Parathyroid adenoma (tissue), 2 donors: ENCODE measurements around the gene ARAP3.
A peak's percentile ranks its signal among the peaks of the same experiment; 100 is the strongest.

Source experiments
- H2AFZ ChIP-seq: fragments of 300-600 bp; sonication (generic); one replicate; pipeline ENCODE4 v1.7.0; 2017; ENCODE audit warnings: antibody characterized with exemption, mild to moderate bottlenecking
- H3K27ac ChIP-seq: fragments of 300-600 bp; sonication (generic); one replicate; pipeline ENCODE4 v1.7.0; 2017
- H3K27me3 ChIP-seq: fragments of 300-600 bp; sonication (generic); one replicate; pipeline ENCODE4 v1.7.0; 2017; ENCODE audit warnings: low read length; ENCODE audit not compliant: control insufficient read depth, insufficient read depth
- H3K36me3 ChIP-seq: fragments of 300-600 bp; sonication (generic); one replicate; pipeline ENCODE4 v1.7.0; 2017; ENCODE audit warnings: low read length; ENCODE audit not compliant: control insufficient read depth, insufficient read depth
- H3K4me1 ChIP-seq: fragments of 300-600 bp; sonication (generic); one replicate; pipeline ENCODE4 v1.7.0; 2017; ENCODE audit warnings: control low read depth
- H3K4me2 ChIP-seq: fragments of 300-600 bp; sonication (generic); one replicate; pipeline ENCODE4 v1.7.0; 2017; ENCODE audit warnings: low read length
- H3K4me3 ChIP-seq: fragments of 300-600 bp; sonication (generic); one replicate; pipeline ENCODE4 v1.7.0; 2017; ENCODE audit warnings: low read depth, low read length
- H3K79me2 ChIP-seq: fragments of 300-600 bp; sonication (generic); one replicate; pipeline ENCODE4 v1.7.0; 2017; ENCODE audit warnings: control low read depth
- H3K9ac ChIP-seq: fragments of 300-600 bp; sonication (generic); one replicate; pipeline ENCODE4 v1.7.0; 2017; ENCODE audit warnings: mild to moderate bottlenecking
- H3K9me3 ChIP-seq: fragments of 300-600 bp; sonication (generic); one replicate; pipeline ENCODE4 v1.7.0; 2017; ENCODE audit warnings: low read length; ENCODE audit not compliant: control insufficient read depth
- TF ChIP-seq, protein P1 (sequence below): fragments of 300-600 bp; sonication (generic); IDR thresholded peaks from one replicate; pipeline ENCODE4 v1.7.0; 2017; ENCODE audit warnings: antibody characterized with exemption, mild to moderate bottlenecking
- donor health status: primary hyperparathyroidism.

The ARAP3 gene

DNA sequence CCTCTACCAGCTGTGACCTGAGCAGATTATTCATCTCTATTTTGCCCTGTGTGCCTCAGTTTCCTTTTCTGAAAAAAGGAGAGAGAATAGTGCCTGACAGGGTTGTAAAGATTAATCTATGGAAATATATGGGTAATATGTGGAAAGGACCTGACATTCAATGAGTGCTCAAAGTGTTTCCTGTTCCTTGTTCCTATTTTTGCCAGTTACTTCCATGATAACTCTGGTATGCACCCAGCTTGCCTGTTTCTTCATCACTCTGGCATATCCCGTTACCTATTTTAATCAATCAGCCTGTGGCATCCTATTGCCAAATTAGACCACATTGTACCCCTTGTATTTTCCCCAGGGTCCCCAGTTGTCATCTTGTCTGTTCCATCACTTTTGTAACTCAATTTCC is 3.6 kb upstream of the ARAP3 start:
- no peaks in the 10 kb centered on the region for H3K79me2 ChIP-seq
- H3K9ac ChIP-seq: no peak overlapping the region
- H3K4me3 ChIP-seq: no peak overlapping the region
- TF ChIP-seq, protein P1, sequence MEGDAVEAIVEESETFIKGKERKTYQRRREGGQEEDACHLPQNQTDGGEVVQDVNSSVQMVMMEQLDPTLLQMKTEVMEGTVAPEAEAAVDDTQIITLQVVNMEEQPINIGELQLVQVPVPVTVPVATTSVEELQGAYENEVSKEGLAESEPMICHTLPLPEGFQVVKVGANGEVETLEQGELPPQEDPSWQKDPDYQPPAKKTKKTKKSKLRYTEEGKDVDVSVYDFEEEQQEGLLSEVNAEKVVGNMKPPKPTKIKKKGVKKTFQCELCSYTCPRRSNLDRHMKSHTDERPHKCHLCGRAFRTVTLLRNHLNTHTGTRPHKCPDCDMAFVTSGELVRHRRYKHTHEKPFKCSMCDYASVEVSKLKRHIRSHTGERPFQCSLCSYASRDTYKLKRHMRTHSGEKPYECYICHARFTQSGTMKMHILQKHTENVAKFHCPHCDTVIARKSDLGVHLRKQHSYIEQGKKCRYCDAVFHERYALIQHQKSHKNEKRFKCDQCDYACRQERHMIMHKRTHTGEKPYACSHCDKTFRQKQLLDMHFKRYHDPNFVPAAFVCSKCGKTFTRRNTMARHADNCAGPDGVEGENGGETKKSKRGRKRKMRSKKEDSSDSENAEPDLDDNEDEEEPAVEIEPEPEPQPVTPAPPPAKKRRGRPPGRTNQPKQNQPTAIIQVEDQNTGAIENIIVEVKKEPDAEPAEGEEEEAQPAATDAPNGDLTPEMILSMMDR: no peak
- H3K4me2 ChIP-seq: no peak overlapping the region
- H3K9me3 ChIP-seq: no peaks in the 10 kb centered on the region
- H3K36me3 ChIP-seq: no peaks in the 10 kb centered on the region
- H3K27ac ChIP-seq: no peak overlapping the region
- H3K4me1 ChIP-seq: peaks cover 15% of the 10 kb centered on the region
- no peak overlapping the region for H2AFZ ChIP-seq
- H3K27me3 ChIP-seq: no peaks in the 10 kb centered on the region

- no peaks in the 10 kb centered on the region for H3K9me3 ChIP-seq
- H3K4me1 ChIP-seq: peaks cover 15% of the 10 kb centered on the region
- H3K27me3 ChIP-seq: no peaks in the 10 kb centered on the region
- H3K79me2 ChIP-seq: peaks cover 3% of the 10 kb centered on the region
- no peak overlapping the region for H3K27ac ChIP-seq
- H2AFZ ChIP-seq: peak overlapping the region; percentile 1
- H3K4me3 ChIP-seq: no peak overlapping the region
- H3K36me3 ChIP-seq: no peaks in the 10 kb centered on the region
- TF ChIP-seq, protein P1: no peak
- H3K9ac ChIP-seq: no peak overlapping the region
- H3K4me2 ChIP-seq: no peak overlapping the region
Observed at GRCh38 chr5:141683596-141684141, 1.6 kb upstream of the ARAP3 start.

DNA sequence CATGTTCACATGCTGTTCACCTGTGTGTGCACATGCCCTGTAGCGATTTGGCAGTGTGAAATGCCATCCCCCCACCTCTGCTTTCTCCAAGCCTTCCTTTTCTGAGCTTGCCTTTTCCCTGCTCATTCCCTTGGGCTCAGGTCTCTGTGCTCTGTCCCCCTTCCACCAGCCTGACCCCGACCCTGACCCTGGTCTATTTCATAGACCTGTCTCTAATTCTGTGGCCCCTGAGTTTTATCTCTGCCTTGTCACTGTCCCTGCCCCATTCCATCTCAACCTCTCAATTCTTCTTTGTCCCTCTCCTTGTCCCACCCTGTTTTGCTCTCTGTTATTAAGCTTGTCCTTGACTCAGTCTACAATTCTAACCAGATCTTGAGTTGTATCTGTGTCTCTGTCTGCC is 735 bp downstream of the ARAP3 start:
- Histone ChIP-seq H3K79me2 (peaks cover 3% of the 10 kb centered on the region), H3K27me3 (no peaks in the 10 kb centered on the region), H2AFZ (peak overlapping the region; percentile 92), H3K27ac (peak overlapping the region; percentile 81), H3K36me3 (no peaks in the 10 kb centered on the region), H3K9ac (peak overlapping the region; percentile 43), H3K9me3 (no peaks in the 10 kb centered on the region), H3K4me2 (peak overlapping the region; percentile 95), H3K4me3 (peak overlapping the region; percentile 71), H3K4me1 (peaks cover 15% of the 10 kb centered on the region)
- TF ChIP-seq, protein P1: no peak

GRCh38 chr5:141680751-141681201 is 1.3 kb downstream of the ARAP3 start:
- TF ChIP-seq, protein P1: no peak
- Histone ChIP-seq H3K79me2 (peaks cover 3% of the 10 kb centered on the region), H3K36me3 (no peaks in the 10 kb centered on the region), H3K4me3 (peak overlapping the region; percentile 71), H2AFZ (peak overlapping the region; percentile 92), H3K4me2 (peak overlapping the region; percentile 95), H3K27me3 (no peaks in the 10 kb centered on the region), H3K9me3 (no peaks in the 10 kb centered on the region), H3K27ac (peak overlapping the region; percentile 81), H3K4me1 (peaks cover 15% of the 10 kb centered on the region), H3K9ac (peak overlapping the region; percentile 43)

DNA sequence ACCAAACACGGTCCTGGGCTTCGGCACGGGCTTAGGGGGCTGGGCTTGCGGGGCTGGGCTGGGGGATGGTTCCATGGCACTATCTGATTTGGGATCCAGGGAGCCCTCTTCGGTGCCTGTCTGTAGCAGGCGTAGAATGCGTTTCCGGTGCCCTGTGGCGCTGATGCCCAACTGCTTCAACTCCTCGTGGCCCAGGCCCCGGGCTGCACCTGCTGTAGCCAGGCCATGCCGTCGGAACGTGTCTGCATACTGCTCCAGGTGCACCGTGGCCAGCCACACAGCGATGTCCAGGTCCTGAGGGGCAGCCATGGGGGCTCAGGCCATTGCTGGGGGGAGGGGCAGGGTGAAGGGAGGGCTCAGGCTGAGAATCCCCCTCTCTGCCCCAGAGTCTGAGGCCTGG is 1.9 kb downstream of the ARAP3 start:
- H3K79me2 ChIP-seq: peaks cover 3% of the 10 kb centered on the region
- peaks cover 15% of the 10 kb centered on the region for H3K4me1 ChIP-seq
- H3K36me3 ChIP-seq: no peaks in the 10 kb centered on the region
- H3K9me3 ChIP-seq: no peaks in the 10 kb centered on the region
- H3K4me2 ChIP-seq: no peak overlapping the region
- H3K27me3 ChIP-seq: no peaks in the 10 kb centered on the region
- H3K4me3 ChIP-seq: no peak overlapping the region
- H2AFZ ChIP-seq: no peak overlapping the region
- TF ChIP-seq, protein P1: no peak
- H3K27ac ChIP-seq: no peak overlapping the region
- no peak overlapping the region for H3K9ac ChIP-seq
